ENCODE results near the gene LY86. TPM values are rescaled to one million over a fixed set of nuclear protein-coding genes. Genes with fewer than 3 reads are reported as not detected.

LY86 gene
- total and polyA plus RNA-seq, 9 of the 15 experiments (the other 6 are each of a cell fraction or from before 2014, with no cell fraction given) = 0.08 to 0.20 TPM; not detected in 7

GRCh38 chr6:6649824-6650349 lies 61.4 kb downstream of the LY86 start:
- Histone ChIP-seq H3K9me3 (replicated peaks; ENCODE audit: control insufficient read depth, insufficient read depth, low read depth, low read length) (no peaks in the 10 kb centered on the region), H3K79me2 (ENCODE audit: control insufficient read depth, insufficient read depth, low read length) (no peaks in the 10 kb centered on the region), H4K20me1 (replicated peaks; ENCODE audit: control insufficient read depth, insufficient read depth, low read length) (no peaks in the 10 kb centered on the region), H3K27me3 (ENCODE audit: control insufficient read depth in 2 of 2, insufficient read depth in 2 of 2, low read length in 2 of 2) (peaks cover 0 to 3% of the 10 kb centered on the region in 2 experiments; a peak in 1 of 5 replicates), H3K4me1 (replicated peaks in 1 of 2; ENCODE audit: control insufficient read depth in 2 of 2, insufficient read depth in 2 of 2, low read length in 2 of 2) (peaks cover 0 to 21% of the 10 kb centered on the region in 2 experiments; a peak in 4 of 5 replicates), H3K4me2 (ENCODE audit: insufficient read depth, low read length) (no peak overlapping the region), H3K4me3 (no peak overlapping the region), H3K27ac (ENCODE audit: extremely low read depth, low read depth, low read length) (no peak overlapping the region), H3K36me3 (ENCODE audit: control insufficient read depth, insufficient read depth, low read length) (no peaks in the 10 kb centered on the region), H3K9me1 (ENCODE audit: control insufficient read depth, insufficient read depth, low read length) (no peaks in the 10 kb centered on the region), H2AFZ (ENCODE audit: low read depth, low read length) (no peak overlapping the region), H3K9ac (ENCODE audit: insufficient read depth in 1 of 2, low read depth in 2 of 2, low read length in 2 of 2) (no peak overlapping the region)
- intact Hi-C loops (cut with micrococcal nuclease) (loop anchor here (5.0 kb wide), 1 partner anchor 93 kb away; no protein-coding TSS in a partner anchor), in situ Hi-C loops (cut with MboI) (no loop called here)
- DNase-seq (ENCODE audit: extremely low read depth in 1 of 4, low spot score in 3 of 4) (no peak), FAIRE-seq (no peak), ATAC-seq (no peak)
- WGBS (ENCODE audit: insufficient coverage, low coverage, missing lambda C conversion rate) = 67% methylated on average over 7 of the region's 7 CpGs
- CTCF ChIA-PET (ENCODE audit: low intra/inter-chr PET ratio) = no interaction called here
- POLR2A ChIA-PET = no interaction called here
- no TSS peak for BruUV-seq (replicated peaks)
- TF ChIP-seq, protein P1, sequence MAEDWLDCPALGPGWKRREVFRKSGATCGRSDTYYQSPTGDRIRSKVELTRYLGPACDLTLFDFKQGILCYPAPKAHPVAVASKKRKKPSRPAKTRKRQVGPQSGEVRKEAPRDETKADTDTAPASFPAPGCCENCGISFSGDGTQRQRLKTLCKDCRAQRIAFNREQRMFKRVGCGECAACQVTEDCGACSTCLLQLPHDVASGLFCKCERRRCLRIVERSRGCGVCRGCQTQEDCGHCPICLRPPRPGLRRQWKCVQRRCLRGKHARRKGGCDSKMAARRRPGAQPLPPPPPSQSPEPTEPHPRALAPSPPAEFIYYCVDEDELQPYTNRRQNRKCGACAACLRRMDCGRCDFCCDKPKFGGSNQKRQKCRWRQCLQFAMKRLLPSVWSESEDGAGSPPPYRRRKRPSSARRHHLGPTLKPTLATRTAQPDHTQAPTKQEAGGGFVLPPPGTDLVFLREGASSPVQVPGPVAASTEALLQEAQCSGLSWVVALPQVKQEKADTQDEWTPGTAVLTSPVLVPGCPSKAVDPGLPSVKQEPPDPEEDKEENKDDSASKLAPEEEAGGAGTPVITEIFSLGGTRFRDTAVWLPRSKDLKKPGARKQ (CRISPR knock-in tag; IDR thresholded peaks at IDR 0.05) = no peak
- TF ChIP-seq ARID1B (IDR thresholded peaks at IDR 0.05) = no peak
- TF ChIP-seq PYGO2 (tag; IDR thresholded peaks at IDR 0.05) = no peak
- no peak for TF ChIP-seq GABPB1 (CRISPR knock-in tag; IDR thresholded peaks at IDR 0.05)
- TF ChIP-seq EHMT2 (IDR thresholded peaks at IDR 0.05) = no peak
- TF ChIP-seq BRD9 (IDR thresholded peaks at IDR 0.05; ENCODE audit: low read depth, partially characterized antibody) = no peak
- TF ChIP-seq CCAR2 (IDR thresholded peaks at IDR 0.05; ENCODE audit: low read depth, low read length) = no peak
